HG02973 (cell line): ENCODE data around the gene BCL2L11.
A peak's percentile ranks its signal among the peaks of the same experiment; 100 is the strongest.

Experiments
- ATAC-seq: cut with Tn5 transposase; IDR thresholded peaks from one replicate; pipeline ENCODE4 v1.9.1; 2021; ENCODE audit warnings: moderate library complexity; ENCODE audit not compliant: unreplicated experiment

The BCL2L11 gene

GRCh38 chr2:111167076-111167862, 46.6 kb downstream of the BCL2L11 start:
- ATAC-seq: no peak

- no peak for ATAC-seq
Observed at GRCh38 chr2:111167863-111168162, 47.1 kb downstream of the BCL2L11 start.

DNA sequence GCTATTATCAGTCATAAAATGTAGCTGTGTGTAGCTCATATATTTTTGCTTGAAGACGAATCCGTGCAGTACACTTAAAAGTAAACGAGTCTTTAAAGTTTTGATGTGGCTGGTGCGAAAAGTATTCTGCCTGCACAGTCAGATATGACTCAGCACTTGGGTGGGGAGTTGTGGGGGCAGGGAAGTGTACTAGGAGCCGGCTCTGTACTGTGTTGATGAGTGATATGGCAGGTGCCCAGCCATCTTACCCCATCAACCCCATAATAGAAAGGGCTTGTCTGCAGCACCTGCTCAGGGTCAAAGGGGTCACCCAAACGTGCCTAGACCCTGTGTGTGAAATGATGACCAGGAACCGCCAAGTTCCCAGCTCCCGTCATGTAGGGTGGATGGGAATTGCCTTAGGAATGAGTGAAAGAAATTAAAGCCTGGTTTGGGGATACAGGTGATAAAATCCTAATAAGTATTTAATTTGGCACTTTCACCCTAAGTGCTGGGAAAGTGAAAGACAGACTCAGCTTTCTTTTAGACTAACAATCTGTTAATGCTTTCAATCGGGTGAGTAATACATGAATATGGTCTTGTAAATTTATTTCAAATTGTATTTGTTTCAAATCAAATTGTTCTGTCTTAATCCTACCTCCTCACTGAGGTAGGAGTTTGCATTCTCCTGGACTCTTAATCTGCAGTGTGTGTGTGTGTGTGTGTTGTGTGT, 48.0 kb downstream of the BCL2L11 start:
- peak; percentile 63 for ATAC-seq

DNA sequence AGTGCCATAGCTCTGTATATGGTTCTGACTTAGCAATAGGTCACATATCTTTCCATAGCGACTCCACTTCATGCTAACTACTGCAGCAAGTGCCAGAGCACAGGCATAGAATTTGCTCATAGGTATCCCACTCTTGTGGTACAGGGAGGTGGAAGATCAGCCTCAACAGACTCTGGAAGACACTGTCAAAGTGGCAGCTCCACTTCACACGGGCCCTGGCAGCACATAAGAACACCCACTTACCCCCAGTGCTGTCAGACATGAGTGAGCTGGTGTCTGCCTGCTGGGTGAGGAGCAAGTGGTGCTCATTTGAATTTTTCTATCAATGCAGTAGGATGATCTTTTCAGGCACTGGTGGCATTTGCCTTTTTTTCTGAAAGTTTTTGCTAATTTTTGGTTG, 48.6 kb downstream of the BCL2L11 start:
- ATAC-seq: no peak

- no peak for ATAC-seq
Observed at GRCh38 chr2:111169924-111170323, 49.2 kb downstream of the BCL2L11 start.

- ATAC-seq: no peak
Observed at GRCh38 chr2:111171337-111171930, 50.7 kb downstream of the BCL2L11 start.

DNA sequence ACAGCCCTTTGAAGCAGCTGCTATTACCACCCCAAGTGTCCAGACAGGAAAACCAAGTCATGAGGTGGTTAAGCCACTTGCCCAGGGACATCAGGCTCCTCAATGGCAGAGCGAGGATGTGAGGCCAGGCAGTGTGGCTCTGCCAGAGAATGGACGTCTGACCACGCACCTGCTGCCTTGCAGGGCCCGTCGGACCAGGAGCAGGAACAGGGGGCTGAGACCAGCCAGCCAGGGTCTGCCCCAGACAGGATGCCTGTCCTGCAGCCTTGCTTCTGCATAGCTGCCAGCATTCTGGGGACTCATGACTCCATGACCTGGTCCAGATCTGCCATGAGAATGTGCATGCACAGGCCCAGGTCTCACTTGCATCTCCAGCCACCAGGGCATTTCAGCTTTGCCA, 52.0 kb downstream of the BCL2L11 start:
- no peak for ATAC-seq

- no peak for ATAC-seq
Observed at GRCh38 chr2:111173338-111173737, 52.6 kb downstream of the BCL2L11 start.

GRCh38 chr2:111173856-111174255, 53.1 kb downstream of the BCL2L11 start:
- ATAC-seq: no peak

DNA sequence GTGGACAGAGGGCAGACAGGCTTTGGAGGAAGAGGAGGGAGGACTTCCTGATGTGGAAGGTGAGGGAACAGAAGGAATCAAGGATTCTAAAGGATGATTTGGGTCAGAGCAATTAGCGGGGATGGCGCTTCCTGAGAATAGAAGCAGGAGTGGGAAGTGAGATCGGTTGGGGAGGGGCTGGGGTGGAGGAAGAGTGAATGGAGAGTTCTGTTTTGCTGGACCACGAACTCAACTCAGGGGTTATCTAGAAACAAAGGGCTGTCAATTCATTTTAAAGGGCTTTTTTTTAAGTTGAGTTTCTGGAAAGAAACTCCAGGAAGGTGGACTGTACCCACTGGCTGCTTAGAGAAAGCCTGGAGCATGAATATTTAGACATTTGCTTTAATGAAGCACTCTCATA, 54.9 kb downstream of the BCL2L11 start:
- ATAC-seq: no peak

GRCh38 chr2:111176388-111176787, 55.7 kb downstream of the BCL2L11 start:
- ATAC-seq: no peak

DNA sequence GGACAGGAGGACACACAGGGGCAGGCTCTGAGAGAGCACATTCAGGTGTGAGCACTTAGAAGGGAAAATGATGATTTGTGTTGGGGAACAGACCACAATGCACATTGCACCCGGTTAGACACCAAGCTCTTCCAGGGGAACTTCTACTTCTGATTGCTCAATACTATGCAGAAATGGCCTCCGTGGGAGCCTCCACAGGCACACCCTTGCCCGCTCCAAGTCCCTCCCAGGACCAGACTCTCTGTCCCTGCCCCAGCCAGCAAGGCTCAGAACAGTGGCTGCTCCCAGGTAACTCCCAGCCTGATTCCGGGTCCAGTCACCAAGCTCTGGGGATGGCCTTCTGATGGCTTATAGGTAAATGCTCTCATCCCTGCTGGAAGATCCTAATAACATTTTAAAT, 56.2 kb downstream of the BCL2L11 start:
- no peak for ATAC-seq

DNA sequence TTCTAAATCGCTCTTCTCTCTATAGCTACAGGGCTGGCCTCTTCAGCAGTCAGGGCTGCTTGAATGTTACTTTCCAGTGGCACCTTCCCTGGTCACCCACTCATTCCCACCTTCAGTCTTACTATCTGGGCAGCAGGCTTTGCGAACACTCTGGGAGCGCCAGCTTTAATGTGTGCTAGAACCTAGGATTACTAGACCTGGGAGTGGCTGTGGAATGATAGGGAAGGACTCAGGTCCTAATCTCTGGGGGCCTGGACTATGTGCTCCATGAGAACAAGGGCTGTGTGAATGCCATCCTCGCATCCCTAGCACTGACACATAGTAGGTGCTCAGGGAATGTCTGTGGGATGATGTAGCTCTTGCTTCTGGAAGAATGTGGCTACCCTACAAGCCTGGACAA, 57.6 kb downstream of the BCL2L11 start:
- no peak for ATAC-seq

DNA sequence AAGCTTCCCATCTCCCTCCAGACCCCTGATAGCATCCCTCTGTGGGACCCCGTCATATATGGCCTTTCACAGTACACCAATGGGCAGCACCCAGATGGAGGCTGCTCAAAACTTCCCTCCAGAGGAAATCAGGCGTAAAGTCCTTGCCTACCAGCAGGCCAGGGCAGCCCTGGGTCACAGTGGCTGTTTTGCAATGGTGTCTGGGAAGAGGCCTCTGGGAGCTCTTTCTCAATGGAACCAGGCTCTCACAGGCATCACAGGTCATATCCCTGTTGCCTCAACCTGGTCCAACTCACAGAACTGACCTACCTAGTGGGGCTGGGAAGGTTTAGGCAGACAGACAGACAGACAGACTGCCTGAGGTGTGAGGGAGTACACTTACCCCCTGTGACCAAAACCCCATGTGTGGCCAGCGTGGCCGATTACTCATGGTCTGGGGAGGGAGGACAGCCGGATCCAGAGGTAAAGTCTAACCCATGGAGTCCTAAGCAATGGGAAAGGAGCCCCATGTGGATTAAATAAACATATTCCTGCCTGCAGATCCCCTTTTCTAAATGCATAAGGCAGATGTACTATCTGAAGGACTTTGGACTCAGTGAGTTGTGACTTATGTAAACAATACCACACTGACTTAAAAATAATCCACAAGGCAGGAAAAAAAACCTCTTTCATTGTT, 58.2 kb downstream of the BCL2L11 start:
- ATAC-seq: no peak

DNA sequence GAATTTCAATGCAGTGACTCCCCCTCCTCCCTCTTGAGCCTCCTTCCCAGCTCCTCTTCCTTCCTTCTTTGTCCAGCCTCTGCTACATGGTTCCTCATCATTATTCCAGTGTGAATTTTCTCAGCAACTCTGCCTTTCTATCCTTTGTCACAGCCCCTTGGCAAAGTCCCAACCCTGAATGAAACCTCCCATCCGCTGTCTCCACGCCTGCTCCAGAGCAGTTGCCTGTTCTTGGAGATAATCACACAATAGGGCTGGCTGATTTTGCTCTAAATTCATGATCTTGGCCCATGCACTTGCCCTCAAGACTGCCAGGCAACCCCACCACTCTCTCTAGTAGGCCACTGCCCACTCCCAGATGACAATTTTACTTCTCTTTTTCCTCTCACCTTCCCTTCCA, 61.4 kb downstream of the BCL2L11 start:
- no peak for ATAC-seq

GRCh38 chr2:111182740-111183139, 62.0 kb downstream of the BCL2L11 start:
- no peak for ATAC-seq

- no peak for ATAC-seq
Observed at GRCh38 chr2:111184725-111185310, 64.1 kb downstream of the BCL2L11 start.

GRCh38 chr2:111185361-111186022, 64.8 kb downstream of the BCL2L11 start:
- no peak for ATAC-seq

- no peak for ATAC-seq
Observed at GRCh38 chr2:111186121-111186715, 65.5 kb downstream of the BCL2L11 start.

DNA sequence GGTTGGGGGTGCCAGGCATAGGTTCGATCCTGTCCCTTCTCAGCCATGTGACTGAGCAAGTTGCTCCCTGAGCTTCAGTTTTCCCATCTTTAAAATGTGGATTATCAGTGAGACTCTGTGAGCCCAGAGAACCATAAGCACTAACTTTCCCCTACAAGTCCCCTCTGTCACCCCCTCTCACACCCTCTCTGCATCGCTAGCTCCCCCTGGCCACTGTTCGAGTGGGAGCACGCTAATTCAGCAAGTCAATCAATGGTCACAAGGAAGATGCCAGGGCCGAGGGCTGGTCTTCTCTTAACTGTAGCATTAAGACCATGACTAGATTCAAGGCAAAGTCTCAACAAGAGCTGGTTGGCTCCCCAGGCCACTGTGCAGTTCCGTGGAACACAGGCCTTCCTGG, 66.2 kb downstream of the BCL2L11 start:
- no peak for ATAC-seq
